K562 (cell line): Measurements from ENCODE around the gene CFAP410. TPM values are rescaled to one million over a fixed set of nuclear protein-coding genes. Genes with fewer than 3 reads are reported as not detected.

Source experiments
- ATAC-seq: fragments of 200-7000 bp; cut with Tn5 transposase; 3 replicates; pipeline ENCODE4 v1.9.1; 2020; ENCODE audit warnings: moderate library complexity
- BruUV-seq: library from RNA; stranded (reverse); fragments of 400-500 nt; replicated peaks from 2 replicates; lab custom pipeline; 2021; lab: Mats Ljungman, UMichigan
- CTCF ChIA-PET: fragments of 300-600 bp; formaldehyde crosslinking; extraction: SDS; loops from one replicate; lab custom pipeline; 2021; ENCODE audit warnings: low intra/inter-chr PET ratio; lab: Yijun Ruan, JAX
- POLR2A ChIA-PET: fragments of 300-600, 350-650 bp; sonication (Branson Sonifier 250); formaldehyde crosslinking; extraction: SDS; loops from one replicate; lab custom pipeline; 2021; ENCODE audit warnings: antibody characterized with exemption, inconsistent platforms; lab: Yijun Ruan, JAX
- DNase-seq, 4 experiments: peaks; one replicate each; pipeline versions ENCODE4 v3.0.0 to v3.0.0-alpha.2; 2011 to 2018; ENCODE audit warnings: low spot score in 3 of 4, mixed read lengths in 3 of 4; ENCODE audit errors: extremely low read depth in 1 of 4
- FAIRE-seq: peaks from 2 replicates; lab custom pipeline; 2011; peaks lifted over from hg19 to GRCh38; lab: Jason Lieb, UNC
- H2AFZ ChIP-seq: 2 replicates; pipeline ENCODE4 v1.6.0; 2011; ENCODE audit warnings: low read depth, low read length, control low read depth, inconsistent platforms
- H3K27ac ChIP-seq: fragments of 200-600 bp; 3 replicates; pipeline ENCODE4 v1.8.0; 2011; ENCODE audit warnings: low read depth, mild to moderate bottlenecking, control low read depth, inconsistent platforms, low read length, moderate library complexity, mixed read lengths; ENCODE audit errors: extremely low read depth
- H3K27me3 ChIP-seq, 2 experiments: fragments of 300-600 bp in 1 of 2; 2 replicates in 1 of 2; 3 replicates in 1 of 2; pipeline versions ENCODE4 v1.6.0 to v1.8.0; 2011; ENCODE audit warnings: inconsistent platforms in 2 of 2, low read length in 2 of 2, mild to moderate bottlenecking in 1 of 2, mixed read lengths in 1 of 2, moderate library complexity in 1 of 2; ENCODE audit not compliant: control insufficient read depth in 2 of 2, insufficient read depth in 2 of 2
- H3K36me3 ChIP-seq: fragments of 300-600 bp; 3 replicates; pipeline ENCODE4 v1.8.0; 2011; ENCODE audit warnings: mild to moderate bottlenecking, low read length, inconsistent platforms; ENCODE audit not compliant: control insufficient read depth, insufficient read depth
- H3K4me1 ChIP-seq, 2 experiments: fragments of 200-600 bp in 1 of 2; replicated peaks in 1 of 2; 2 replicates in 1 of 2; 3 replicates in 1 of 2; pipeline versions ENCODE4 v1.5.1 to v1.8.0; 2011; ENCODE audit warnings: inconsistent platforms in 2 of 2, low read length in 2 of 2, mild to moderate bottlenecking in 1 of 2, mixed read lengths in 1 of 2, moderate library complexity in 1 of 2; ENCODE audit not compliant: control insufficient read depth in 2 of 2, insufficient read depth in 2 of 2
- H3K4me2 ChIP-seq: 2 replicates; pipeline ENCODE4 v1.6.1; 2011; ENCODE audit warnings: low read length, control low read depth, inconsistent platforms, mixed read lengths; ENCODE audit not compliant: insufficient read depth
- H3K4me3 ChIP-seq: fragments of 200-600 bp; sonication (generic), shearing (Covaris generic); 2 replicates; pipeline ENCODE4 v1.5.1; 2016; ENCODE audit warnings: control low read depth, inconsistent platforms
- H3K79me2 ChIP-seq: fragments of 200-600 bp; 3 replicates; pipeline ENCODE4 v1.8.0; 2011; ENCODE audit warnings: low read length, inconsistent platforms; ENCODE audit not compliant: control insufficient read depth, insufficient read depth
- H3K9ac ChIP-seq, 2 experiments: 2 replicates each; pipeline versions ENCODE4 v1.6.0 to v1.6.1; 2011; ENCODE audit warnings: low read depth in 2 of 2, low read length in 2 of 2, control low read depth in 1 of 2, inconsistent platforms in 1 of 2, mild to moderate bottlenecking in 1 of 2, mixed read lengths in 1 of 2; ENCODE audit not compliant: insufficient read depth in 1 of 2
- H3K9me1 ChIP-seq: one replicate; pipeline ENCODE4 v1.6.0; 2011; ENCODE audit warnings: inconsistent platforms, mild to moderate bottlenecking, low read length, moderate library complexity; ENCODE audit not compliant: control insufficient read depth, insufficient read depth
- H3K9me3 ChIP-seq: replicated peaks from 2 replicates; pipeline ENCODE4 v1.5.1; 2011; ENCODE audit warnings: low read depth, low read length, inconsistent platforms; ENCODE audit not compliant: control insufficient read depth, insufficient read depth
- H4K20me1 ChIP-seq: replicated peaks from 2 replicates; pipeline ENCODE4 v1.6.1; 2011; ENCODE audit warnings: low read length, inconsistent platforms, mixed read lengths; ENCODE audit not compliant: control insufficient read depth, insufficient read depth
- CHCHD3 ChIP-seq: fragments of 250-450 bp; sonication (Bioruptor Pico); IDR thresholded peaks from 2 replicates; pipeline ENCODE4 v2.1.2; 2022; ENCODE audit warnings: mild to moderate bottlenecking
- PHF21A ChIP-seq: fragments of 450-650 bp; IDR thresholded peaks from 2 replicates; pipeline ENCODE4 v1.6.1; 2017; ENCODE audit warnings: low read depth, borderline replicate concordance
- POLR2A ChIP-seq: fragments of 450-650 bp; conservative IDR thresholded peaks from 2 replicates; pipeline ENCODE4 v1.6.1; 2016
- POLR2AphosphoS2 ChIP-seq: IDR thresholded peaks from 2 replicates; pipeline ENCODE4 v1.6.1; 2012; ENCODE audit warnings: low read length, improper control_type of control experiment
- POLR2G ChIP-seq: fragments of 200-400 bp; formaldehyde crosslinking; IDR thresholded peaks from 2 replicates; pipeline ENCODE4 v1.6.1; 2017; ENCODE audit warnings: low read depth, mild to moderate bottlenecking, antibody characterized with exemption, low read length, moderate library complexity
- SIRT6 ChIP-seq: IDR thresholded peaks from one replicate; pipeline ENCODE4 v1.6.1; 2012; ENCODE audit warnings: low read depth, mild to moderate bottlenecking, control low read depth, inconsistent platforms, low read length, moderate library complexity
- ZNF280A ChIP-seq: fragments of 450-650 bp; IDR thresholded peaks from 2 replicates; pipeline ENCODE4 v1.6.1; 2018; ENCODE audit warnings: mild to moderate bottlenecking, low read depth; ENCODE audit not compliant: partially characterized antibody
- ZNF592 ChIP-seq: fragments of 450-650 bp; IDR thresholded peaks from 2 replicates; pipeline ENCODE4 v1.6.1; 2017; ENCODE audit warnings: antibody characterized with exemption, mild to moderate bottlenecking
- WGBS: fragments of 100-300 bp; shearing (Covaris generic); methylation state at CpG from one replicate; pipeline ENCODE4 v1.1.6; 2016; ENCODE audit warnings: low coverage, mixed read lengths; ENCODE audit not compliant: insufficient coverage; ENCODE audit errors: missing lambda C conversion rate; 5-methylcytosine and 5-hydroxymethylcytosine counted together
- in situ Hi-C: fragments of 300-500 bp; cut with MboI; formaldehyde crosslinking; loops from 4 replicates; pipeline ENCODE4 v1.15.0; 2018; ENCODE audit warnings: inconsistent platforms, mixed read lengths
- intact Hi-C: fragments of 100-400 bp; cut with micrococcal nuclease; formaldehyde crosslinking; loops from 2 replicates; pipeline ENCODE4 v1.14.2; 2022
- polyA plus RNA-seq, 8 experiments: library from polyadenylated mRNA; depleted of rRNA in 4 of 8; stranded (reverse) in 5 of 8; unstranded in 3 of 8; fragments of >200 nt; fragmentation: Nextera tagmentation in 2 of 8; fragmentation: Illumina TruSeq in 1 of 8; extraction: Ambion mirVana in 2 of 8; extraction: Trizol in 1 of 8; gene quantifications; 2 replicates each; pipeline versions ENCODE4 v1.2.1 to v1.2.3, GENCODE V29; 2011 to 2014; ENCODE audit warnings: inconsistent platforms in 1 of 8, missing spikeins in 1 of 8
- total RNA-seq, 7 experiments: library from RNA; depleted of rRNA in 6 of 7; stranded (reverse); fragments of >200 nt in 6 of 7; fragmentation: Illumina TruSeq in 2 of 7; extraction: Trizol in 2 of 7; gene quantifications; 2 replicates each; pipeline versions ENCODE4 v1.2.1 to v1.2.3, GENCODE V29; 2011 to 2021; ENCODE audit warnings: low replicate concordance in 1 of 7
- TF ChIP-seq, protein P1 (sequence below), 2 experiments: fragments of 450-650 bp; IDR thresholded peaks; 2 replicates each; pipeline ENCODE4 v1.6.1; 2016
- TF ChIP-seq, protein P2 (sequence below): fragments of 450-650 bp; IDR thresholded peaks from 2 replicates; pipeline ENCODE4 v1.6.1; 2016

Gene CFAP410
- total and polyA plus RNA-seq, 9 of the 15 experiments (the other 6 are each of a cell fraction or from before 2014, with no cell fraction given), result 0.07 to 17.3 (median 2.3) TPM

DNA sequence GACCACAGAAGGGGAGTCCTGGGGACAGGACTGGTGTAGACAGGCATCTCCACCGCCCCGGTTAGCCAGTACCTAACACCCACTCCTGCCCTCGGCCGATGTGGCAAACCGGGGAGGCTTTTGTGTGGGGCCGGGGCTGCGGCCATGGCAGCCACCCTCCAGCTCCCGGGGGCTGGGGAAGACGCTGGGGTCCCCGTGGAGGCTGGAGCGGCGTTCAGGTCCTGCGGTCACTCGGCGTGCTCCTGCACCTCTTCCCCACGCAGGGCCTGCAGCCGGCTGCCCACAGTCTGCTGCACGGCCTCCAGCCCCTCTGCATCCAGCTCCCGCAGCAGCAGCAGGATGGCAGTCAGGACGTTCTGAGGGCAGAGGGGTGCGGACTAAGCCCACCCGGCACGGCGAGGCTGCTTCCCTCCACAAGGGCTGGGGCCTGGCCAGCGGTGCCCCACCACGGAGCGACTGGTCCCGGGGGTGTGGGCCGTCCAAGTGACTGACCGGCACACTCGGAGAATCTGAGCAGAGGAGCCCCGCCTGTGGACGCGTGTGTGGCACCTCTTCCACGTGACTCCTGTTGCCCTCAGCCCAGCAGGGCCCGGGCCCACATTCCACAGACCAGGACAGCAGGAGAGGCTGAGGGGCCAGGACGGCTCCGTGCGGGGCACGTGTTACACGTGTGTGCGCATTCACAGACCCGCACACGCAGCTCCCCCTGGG is 9.1 kb downstream of the CFAP410 start (continued):
- TF ChIP-seq, protein P1, sequence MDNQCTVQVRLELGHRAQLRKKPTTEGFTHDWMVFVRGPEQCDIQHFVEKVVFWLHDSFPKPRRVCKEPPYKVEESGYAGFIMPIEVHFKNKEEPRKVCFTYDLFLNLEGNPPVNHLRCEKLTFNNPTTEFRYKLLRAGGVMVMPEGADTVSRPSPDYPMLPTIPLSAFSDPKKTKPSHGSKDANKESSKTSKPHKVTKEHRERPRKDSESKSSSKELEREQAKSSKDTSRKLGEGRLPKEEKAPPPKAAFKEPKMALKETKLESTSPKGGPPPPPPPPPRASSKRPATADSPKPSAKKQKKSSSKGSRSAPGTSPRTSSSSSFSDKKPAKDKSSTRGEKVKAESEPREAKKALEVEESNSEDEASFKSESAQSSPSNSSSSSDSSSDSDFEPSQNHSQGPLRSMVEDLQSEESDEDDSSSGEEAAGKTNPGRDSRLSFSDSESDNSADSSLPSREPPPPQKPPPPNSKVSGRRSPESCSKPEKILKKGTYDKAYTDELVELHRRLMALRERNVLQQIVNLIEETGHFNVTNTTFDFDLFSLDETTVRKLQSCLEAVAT (IDR thresholded peaks at IDR 0.05), result no peak
- TF ChIP-seq, protein P2, sequence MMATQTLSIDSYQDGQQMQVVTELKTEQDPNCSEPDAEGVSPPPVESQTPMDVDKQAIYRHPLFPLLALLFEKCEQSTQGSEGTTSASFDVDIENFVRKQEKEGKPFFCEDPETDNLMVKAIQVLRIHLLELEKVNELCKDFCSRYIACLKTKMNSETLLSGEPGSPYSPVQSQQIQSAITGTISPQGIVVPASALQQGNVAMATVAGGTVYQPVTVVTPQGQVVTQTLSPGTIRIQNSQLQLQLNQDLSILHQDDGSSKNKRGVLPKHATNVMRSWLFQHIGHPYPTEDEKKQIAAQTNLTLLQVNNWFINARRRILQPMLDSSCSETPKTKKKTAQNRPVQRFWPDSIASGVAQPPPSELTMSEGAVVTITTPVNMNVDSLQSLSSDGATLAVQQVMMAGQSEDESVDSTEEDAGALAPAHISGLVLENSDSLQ, result no peak
- TF ChIP-seq POLR2AphosphoS2 (0 out of 2 replicates have a peak, but pooled peaks have one; percentile 14), POLR2A (peak; percentile 19; the same call in 1 of the 2 replicates), POLR2G (peak; percentile 78), PHF21A (no peak)

DNA sequence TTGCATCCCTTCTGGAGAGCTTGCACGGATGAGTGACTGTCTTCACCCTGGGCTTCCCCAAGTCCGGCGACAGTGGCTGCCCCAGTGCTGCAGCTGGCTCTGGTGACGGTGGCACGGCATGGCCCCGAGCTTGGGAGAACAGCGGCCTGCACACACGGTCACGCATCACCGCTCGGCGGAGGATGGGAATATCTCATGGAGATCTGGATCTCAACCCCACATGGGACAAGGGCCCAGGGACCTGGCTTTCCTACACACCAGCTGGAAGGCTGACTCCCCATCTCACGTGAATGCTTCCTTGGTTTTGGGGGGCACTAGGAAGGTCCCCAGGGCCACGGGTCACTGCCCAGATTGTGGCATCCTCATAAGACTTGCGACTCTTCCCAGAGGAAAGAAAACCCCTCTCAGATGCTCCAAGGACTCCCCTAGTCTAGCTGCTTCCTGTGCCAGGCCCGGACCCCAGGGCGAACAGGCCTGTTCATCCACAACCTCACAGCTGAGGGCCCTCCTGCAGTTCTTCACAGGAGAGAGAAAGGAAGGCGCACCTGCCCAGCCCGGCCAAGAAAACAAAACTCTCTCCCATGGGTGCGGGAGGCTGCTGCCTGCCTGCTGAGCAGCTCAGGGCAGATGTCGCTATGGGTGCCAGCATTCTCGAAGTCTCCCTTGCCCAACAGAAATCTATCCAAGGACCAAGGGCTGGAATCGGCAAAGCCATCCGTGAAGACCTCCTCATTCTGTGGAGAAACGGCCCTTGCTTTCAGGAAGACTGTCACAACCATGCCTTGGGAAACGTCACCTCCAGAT is 9.9 kb downstream of the CFAP410 start:
- POLR2A ChIA-PET, result interaction anchor here (0.6 to 1.6 kb wide), 5 partner anchors 8 to 30 kb away, joined by 3 to 9 read pairs (median 3); no protein-coding TSS in a partner anchor
- no peak for TF ChIP-seq CHCHD3 (CRISPR knock-in tag)
- no peak for TF ChIP-seq ZNF592
- no peak for TF ChIP-seq ZNF280A
- TF ChIP-seq SIRT6, result peak; percentile 33

More for the DNA sequence above, 9.9 kb downstream of the CFAP410 start:
- Histone ChIP-seq H3K27me3 (no peaks in the 10 kb centered on the region), H3K36me3 (peaks cover 27% of the 10 kb centered on the region; the same call in 1 of the 3 replicates), H4K20me1 (peaks cover 15% of the 10 kb centered on the region), H3K4me3 (no peak overlapping the region), H3K79me2 (no peaks in the 10 kb centered on the region), H3K9ac (peak overlapping the region in 1 of 2 experiments; percentile 50; a peak in 2 of 4 replicates), H3K4me2 (no peak overlapping the region), H3K9me1 (peaks cover 7% of the 10 kb centered on the region), H3K9me3 (no peaks in the 10 kb centered on the region), H2AFZ (no peak overlapping the region), H3K4me1 (peaks cover 0 to 59% of the 10 kb centered on the region in 2 experiments; a peak in 2 of 5 replicates), H3K27ac (no peak overlapping the region)
- ATAC-seq (no peak), FAIRE-seq (no peak), DNase-seq (no peak)
- in situ Hi-C loops (no loop called here), intact Hi-C loops (no loop called here)
- CTCF ChIA-PET, result no interaction called here
- 45% methylated on average over 26 of the region's 26 CpGs for WGBS
- no TSS peak for BruUV-seq
